Measurements from ENCODE around the gene RPL22.

The RPL22 gene

DNA sequence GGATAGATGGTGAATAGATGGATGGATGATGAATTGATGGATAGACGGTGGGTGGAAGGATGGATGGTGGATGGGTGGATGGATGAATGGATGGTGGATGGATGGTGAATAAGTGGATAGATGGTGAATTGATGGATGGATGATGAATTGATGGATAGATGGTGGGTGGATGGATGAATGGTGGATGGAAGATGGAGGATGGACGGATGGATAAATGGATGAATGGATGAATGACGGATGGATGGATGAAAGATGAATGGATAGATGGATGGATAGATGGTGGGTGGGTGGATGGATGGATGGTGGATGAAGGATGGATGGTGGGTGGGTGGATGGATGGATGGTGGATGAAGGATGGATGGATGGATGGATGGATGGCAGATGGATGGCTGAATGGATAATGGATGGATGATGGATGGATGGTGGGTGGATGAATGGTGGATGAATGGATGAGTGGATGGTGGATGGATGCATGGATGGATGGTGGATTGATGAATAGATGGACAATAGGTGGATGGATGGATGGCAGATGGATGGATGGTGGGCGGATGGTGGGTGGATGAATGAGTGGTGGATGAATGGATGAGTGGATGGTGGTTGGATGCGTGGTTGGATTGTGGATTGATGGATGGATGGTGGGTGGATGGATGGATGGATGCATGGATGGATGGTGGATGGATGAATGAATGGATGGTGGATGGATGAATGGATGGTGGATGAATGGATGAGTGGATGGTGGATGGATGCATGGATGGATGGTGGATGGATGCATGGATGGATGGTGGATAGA, 24.6 kb downstream of the RPL22 start:
- Histone ChIP-seq H3K9ac (ENCODE audit: low read length) (no peak overlapping the region), H3K27me3 (ENCODE audit: control insufficient read depth, insufficient read depth, low read length) (peaks cover 31% of the 10 kb centered on the region), H3K9me3 (ENCODE audit: control insufficient read depth, low read length) (no peaks in the 10 kb centered on the region), H3K4me1 (ENCODE audit: control insufficient read depth, insufficient read depth, low read length) (peaks cover 4% of the 10 kb centered on the region), H3K4me3 (ENCODE audit: low read length) (no peak overlapping the region), H3K36me3 (ENCODE audit: control insufficient read depth, insufficient read depth, low read length) (no peaks in the 10 kb centered on the region)

DNA sequence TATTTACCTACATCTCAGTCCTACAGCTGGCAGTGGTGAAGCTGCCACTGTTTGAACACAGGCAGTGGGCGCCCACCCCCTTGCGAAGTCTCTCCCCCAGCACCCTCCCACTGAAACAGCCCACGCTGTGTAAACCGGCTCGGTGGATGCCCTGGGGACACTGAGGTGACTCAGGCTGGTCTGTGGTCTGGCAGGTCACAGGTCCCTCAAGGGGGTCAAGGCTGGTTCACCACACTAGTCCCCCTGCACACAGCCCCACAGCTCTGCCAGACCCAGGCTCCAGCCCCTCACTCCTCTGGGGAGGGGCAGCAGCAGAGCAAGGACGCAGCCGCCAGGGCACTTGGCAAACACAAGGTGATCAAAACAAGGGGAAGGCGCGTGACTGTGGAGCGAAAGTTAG, 26.8 kb downstream of the RPL22 start:
- Histone ChIP-seq H3K9ac (ENCODE audit: low read length) (no peak overlapping the region), H3K9me3 (ENCODE audit: control insufficient read depth, low read length) (no peaks in the 10 kb centered on the region), H3K4me3 (ENCODE audit: low read length) (no peak overlapping the region), H3K27me3 (ENCODE audit: control insufficient read depth, insufficient read depth, low read length) (peaks cover 18% of the 10 kb centered on the region), H3K4me1 (ENCODE audit: control insufficient read depth, insufficient read depth, low read length) (no peaks in the 10 kb centered on the region), H3K36me3 (ENCODE audit: control insufficient read depth, insufficient read depth, low read length) (no peaks in the 10 kb centered on the region)

DNA sequence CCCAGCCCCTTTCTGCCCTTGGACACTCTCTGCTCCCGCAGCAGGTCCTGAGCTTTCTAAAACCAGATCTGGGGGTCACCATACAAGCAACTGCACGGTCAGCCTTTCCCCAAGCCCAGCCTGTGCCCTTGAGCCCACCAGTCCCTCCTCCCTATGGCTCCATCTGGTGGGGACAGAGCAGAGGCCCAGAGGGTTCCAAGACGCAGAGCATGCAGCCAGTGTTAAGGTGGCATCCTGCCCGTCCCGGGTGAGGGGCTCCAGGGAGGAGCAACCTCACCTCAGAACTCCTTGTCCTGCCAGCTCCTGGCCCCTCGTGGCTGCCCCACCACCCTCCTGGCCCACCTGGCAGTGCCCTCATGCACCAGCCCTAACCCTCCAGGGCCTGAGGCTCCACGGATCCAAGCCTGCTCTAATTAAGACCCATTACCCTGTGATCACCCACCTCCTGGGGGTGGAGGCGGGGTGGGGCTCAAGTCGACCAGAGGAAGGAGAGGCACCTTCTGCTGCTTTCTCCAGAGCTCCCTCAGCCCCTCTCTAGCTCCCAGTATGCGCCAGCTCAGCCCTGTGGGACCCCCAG, 27.8 kb downstream of the RPL22 start:
- H3K9ac ChIP-seq (ENCODE audit: low read length), result no peak overlapping the region

DNA sequence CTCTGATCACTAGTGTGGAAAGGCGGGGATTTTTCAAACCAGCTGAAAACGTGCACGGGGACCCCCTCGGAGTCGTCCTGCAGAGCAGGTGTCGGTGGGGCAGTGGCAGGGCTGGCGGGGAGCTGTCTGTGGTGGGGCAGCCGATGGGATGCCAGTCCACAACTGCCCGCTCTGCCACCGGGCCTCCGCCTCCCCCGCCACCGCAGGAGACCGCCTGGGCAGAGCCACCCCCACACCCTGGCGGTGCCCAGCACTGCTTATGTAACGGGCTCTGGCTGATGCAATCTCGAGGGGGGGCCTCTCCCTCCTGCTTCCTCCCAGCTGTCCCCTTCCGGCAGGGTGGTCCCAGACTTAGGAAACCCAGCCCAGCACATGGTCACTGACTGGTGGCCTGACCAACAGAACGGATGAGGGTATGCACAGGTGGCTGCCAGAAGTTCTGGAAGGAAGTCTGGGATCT, 28.6 kb downstream of the RPL22 start:
- Histone ChIP-seq H3K36me3 (ENCODE audit: control insufficient read depth, insufficient read depth, low read length) (no peaks in the 10 kb centered on the region), H3K4me1 (ENCODE audit: control insufficient read depth, insufficient read depth, low read length) (no peaks in the 10 kb centered on the region), H3K9me3 (ENCODE audit: control insufficient read depth, low read length) (no peaks in the 10 kb centered on the region), H3K4me3 (ENCODE audit: low read length) (no peak overlapping the region), H3K27me3 (ENCODE audit: control insufficient read depth, insufficient read depth, low read length) (peaks cover 4% of the 10 kb centered on the region), H3K9ac (ENCODE audit: low read length) (no peak overlapping the region)

More for the DNA sequence above, 27.8 kb downstream of the RPL22 start:
- Histone ChIP-seq H3K4me3 (ENCODE audit: low read length) (no peak overlapping the region), H3K9me3 (ENCODE audit: control insufficient read depth, low read length) (no peaks in the 10 kb centered on the region), H3K27me3 (ENCODE audit: control insufficient read depth, insufficient read depth, low read length) (peaks cover 10% of the 10 kb centered on the region), H3K36me3 (ENCODE audit: control insufficient read depth, insufficient read depth, low read length) (no peaks in the 10 kb centered on the region), H3K4me1 (ENCODE audit: control insufficient read depth, insufficient read depth, low read length) (no peaks in the 10 kb centered on the region)

DNA sequence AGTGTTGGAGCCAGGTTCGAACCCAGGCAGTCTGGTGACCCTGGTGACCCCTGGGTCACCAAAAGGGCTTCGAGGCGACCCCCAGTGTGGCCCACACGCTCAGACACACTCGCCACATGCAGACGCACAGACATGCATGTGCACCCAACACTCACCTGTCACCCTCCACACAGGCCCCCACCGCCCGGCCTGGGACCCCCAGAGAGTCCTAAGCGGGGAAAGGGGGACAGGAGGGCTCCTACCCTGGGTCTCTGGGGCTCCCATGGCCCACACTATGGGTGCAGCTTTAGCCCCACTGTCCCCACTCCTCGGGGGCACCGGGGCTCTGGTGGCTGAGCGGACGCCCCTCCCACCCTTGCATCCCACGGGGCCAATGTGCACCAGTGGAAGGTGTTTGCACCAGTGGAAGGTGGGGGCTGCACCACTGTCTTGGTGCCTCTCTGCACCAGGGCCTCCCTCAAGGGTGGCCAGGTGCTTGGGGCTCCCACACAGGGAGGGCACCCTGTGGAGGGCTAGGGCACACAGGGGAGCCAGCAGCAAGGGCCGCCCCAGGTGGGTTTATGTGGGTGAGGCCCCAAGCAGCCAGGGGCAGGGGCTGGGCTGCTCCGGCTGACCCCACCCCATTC, 29.2 kb downstream of the RPL22 start:
- no peaks in the 10 kb centered on the region for H3K9me3 ChIP-seq (ENCODE audit: control insufficient read depth, low read length)
- no peak overlapping the region for H3K9ac ChIP-seq (ENCODE audit: low read length)
- peaks cover 6% of the 10 kb centered on the region for H3K27me3 ChIP-seq (ENCODE audit: control insufficient read depth, insufficient read depth, low read length)
- no peak overlapping the region for H3K4me3 ChIP-seq (ENCODE audit: low read length)
- H3K4me1 ChIP-seq (ENCODE audit: control insufficient read depth, insufficient read depth, low read length), result no peaks in the 10 kb centered on the region
- no peaks in the 10 kb centered on the region for H3K36me3 ChIP-seq (ENCODE audit: control insufficient read depth, insufficient read depth, low read length)

DNA sequence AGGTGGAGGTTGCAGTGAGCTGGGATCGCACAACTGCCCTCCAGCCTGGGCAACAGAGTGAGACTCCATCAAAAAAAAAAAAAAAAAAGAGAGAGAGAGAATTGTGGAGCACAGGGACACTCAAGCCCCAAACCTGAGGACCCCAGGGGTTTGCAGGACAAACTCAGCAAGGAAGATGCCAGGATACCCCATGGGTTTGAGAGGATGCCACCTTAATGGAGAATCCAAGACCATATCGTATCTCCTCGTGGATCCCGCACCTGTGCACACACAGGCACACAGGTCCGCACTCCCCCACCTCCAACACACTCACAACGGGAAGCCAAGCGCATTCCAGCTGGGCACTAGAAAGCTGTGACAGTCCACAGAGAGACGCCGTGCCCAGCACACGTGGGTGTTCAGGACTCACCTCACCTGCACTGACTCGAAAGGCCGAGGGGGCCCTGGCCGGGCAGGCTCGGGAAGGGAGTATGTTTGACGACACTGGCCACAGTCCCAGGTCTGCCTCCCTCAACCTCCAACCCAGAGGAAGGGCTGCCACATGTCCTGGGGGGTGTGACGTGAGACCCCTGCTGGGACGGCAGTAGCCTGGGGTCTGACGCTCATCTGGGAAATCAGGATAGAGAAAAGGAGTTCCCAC, 30.3 kb downstream of the RPL22 start:
- H3K36me3 ChIP-seq (ENCODE audit: control insufficient read depth, insufficient read depth, low read length), result no peaks in the 10 kb centered on the region
- H3K4me1 ChIP-seq (ENCODE audit: control insufficient read depth, insufficient read depth, low read length), result no peaks in the 10 kb centered on the region
- peaks cover 6% of the 10 kb centered on the region for H3K27me3 ChIP-seq (ENCODE audit: control insufficient read depth, insufficient read depth, low read length)
- no peaks in the 10 kb centered on the region for H3K9me3 ChIP-seq (ENCODE audit: control insufficient read depth, low read length)
- H3K9ac ChIP-seq (ENCODE audit: low read length), result no peak overlapping the region
- H3K4me3 ChIP-seq (ENCODE audit: low read length), result no peak overlapping the region

DNA sequence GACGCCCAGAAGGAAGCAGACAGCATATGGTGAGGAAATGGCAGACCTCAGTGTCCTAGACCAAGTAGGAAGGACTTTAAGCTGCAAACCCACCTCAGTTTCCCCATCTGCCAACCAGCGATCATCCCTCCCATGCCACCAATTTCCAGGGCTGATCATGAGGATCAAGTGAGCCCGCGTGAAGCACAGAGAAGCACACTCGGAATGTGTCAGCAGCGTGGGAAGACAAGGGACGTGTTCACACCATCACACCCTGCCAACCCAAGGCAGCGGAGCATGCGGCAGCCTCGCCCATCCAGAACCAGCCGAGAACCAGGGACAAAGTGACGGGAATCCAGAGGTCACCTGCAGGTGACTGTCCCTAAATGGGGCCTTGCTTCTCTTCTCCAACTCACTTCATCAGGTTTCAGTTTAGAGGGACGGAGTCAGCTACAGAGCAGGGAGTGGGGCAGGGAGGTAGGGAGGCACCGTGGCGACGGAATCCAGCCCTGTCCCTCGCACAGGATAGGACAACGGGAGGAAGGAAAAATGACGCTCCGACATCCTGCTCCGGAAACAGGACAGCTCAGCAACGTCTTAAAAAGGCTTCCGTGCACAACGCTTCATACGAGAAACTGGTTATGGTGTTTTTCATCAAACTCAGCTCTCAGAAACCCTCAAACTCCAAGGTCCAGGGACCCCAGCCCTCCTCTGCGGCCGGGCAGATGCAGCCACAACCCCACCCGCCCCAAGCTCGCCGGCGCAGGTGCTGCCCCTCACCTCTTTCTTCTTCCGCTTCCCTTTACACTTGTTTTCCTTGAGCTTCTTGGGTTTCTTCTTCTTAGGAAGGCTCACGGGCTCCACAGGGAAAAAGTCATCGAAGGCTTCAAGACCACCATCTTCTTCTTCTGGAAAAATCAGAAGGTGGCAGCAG, 31.7 kb downstream of the RPL22 start:
- Histone ChIP-seq H3K4me3 (ENCODE audit: low read length) (no peak overlapping the region), H3K4me1 (ENCODE audit: control insufficient read depth, insufficient read depth, low read length) (no peaks in the 10 kb centered on the region), H3K9me3 (ENCODE audit: control insufficient read depth, low read length) (no peaks in the 10 kb centered on the region), H3K9ac (ENCODE audit: low read length) (no peak overlapping the region), H3K27me3 (ENCODE audit: control insufficient read depth, insufficient read depth, low read length) (peaks cover 10% of the 10 kb centered on the region), H3K36me3 (ENCODE audit: control insufficient read depth, insufficient read depth, low read length) (no peaks in the 10 kb centered on the region)

DNA sequence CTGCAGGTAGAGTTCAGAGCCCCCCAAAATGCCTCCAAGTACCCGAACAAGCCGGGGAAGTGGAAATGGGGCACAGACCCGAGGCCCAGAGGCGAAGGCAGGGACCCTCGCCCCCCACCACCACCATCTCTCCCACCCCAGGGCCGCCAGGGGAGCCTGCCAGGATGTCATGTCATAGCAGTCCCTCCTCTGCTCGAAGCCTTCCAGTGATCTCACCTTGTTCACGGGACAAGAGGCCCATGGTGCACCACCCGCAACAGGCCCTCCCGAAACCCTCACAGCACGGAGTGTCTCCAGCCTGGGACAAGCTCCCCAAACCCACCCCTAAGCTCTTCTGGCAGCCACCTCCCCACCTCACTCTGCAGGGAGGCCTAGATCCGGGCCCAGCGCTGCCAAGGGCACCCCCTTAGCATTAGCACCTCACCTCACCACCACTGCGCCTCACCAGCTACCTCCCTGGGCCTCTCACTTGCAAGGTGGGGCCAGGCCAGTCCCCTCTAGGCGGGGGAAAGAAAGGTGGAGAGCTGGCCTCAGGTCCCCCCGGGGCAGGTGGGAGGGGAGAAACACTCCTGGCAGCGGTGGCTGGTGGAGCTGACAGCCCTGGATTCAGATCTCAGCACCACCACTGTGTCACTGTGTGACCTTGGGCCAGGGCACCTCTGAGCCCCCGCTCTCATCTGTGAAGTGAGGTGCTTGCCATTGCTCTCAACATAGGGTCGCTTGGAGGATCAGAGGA, 32.6 kb downstream of the RPL22 start:
- Histone ChIP-seq H3K4me3 (ENCODE audit: low read length) (no peak overlapping the region), H3K4me1 (ENCODE audit: control insufficient read depth, insufficient read depth, low read length) (no peaks in the 10 kb centered on the region), H3K9ac (ENCODE audit: low read length) (no peak overlapping the region), H3K36me3 (ENCODE audit: control insufficient read depth, insufficient read depth, low read length) (no peaks in the 10 kb centered on the region), H3K9me3 (ENCODE audit: control insufficient read depth, low read length) (no peaks in the 10 kb centered on the region), H3K27me3 (ENCODE audit: control insufficient read depth, insufficient read depth, low read length) (peaks cover 10% of the 10 kb centered on the region)

DNA sequence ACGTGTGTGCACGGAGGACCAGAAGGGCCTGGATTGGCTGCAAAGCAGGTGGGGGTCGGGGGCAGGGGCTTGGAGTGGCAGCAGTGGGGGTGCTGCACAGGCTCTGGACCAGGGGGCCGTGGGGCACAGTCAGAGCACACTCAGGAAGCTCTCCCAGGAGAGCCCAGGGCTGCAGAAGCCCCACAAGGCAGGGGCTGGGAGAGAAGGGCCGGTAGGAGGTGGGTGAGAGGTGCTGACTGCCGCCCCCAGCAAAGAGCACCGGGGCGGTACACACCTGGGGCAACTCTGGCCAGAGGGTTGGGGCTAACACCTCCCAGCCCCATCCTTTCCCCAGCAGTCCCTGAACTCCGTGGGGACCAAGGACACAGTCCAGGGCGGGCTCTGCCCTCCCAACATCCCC, 33.2 kb downstream of the RPL22 start:
- Histone ChIP-seq H3K36me3 (ENCODE audit: control insufficient read depth, insufficient read depth, low read length) (no peaks in the 10 kb centered on the region), H3K9me3 (ENCODE audit: control insufficient read depth, low read length) (no peaks in the 10 kb centered on the region), H3K9ac (ENCODE audit: low read length) (no peak overlapping the region), H3K4me3 (ENCODE audit: low read length) (no peak overlapping the region), H3K27me3 (ENCODE audit: control insufficient read depth, insufficient read depth, low read length) (peaks cover 12% of the 10 kb centered on the region), H3K4me1 (ENCODE audit: control insufficient read depth, insufficient read depth, low read length) (no peaks in the 10 kb centered on the region)

DNA sequence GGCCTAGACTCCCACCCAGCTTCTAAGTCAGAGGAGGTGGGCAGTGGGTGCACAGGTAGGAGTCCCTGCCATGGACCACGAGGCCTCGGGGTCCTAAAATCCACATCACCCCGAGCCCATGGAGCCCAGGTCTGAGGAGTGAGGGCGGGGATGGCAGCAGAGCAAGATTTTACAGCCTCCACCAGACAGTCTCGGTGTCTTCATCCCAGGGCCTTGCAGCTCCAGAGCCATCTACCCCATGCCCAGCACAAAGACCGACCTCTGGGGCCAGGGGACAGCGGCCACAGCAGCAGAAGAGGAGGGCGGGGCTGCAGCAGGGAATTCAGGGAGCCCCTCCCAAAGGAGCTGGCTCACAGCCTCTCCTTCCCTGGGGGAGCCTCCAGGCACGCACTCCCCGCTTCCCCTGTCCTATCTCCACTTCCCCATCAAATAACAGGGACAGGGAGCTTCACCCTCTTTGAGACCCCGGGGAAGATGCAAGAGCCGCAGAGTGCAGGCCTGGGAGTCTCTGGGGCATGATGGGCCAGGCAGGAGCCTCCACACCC, 33.9 kb downstream of the RPL22 start:
- Histone ChIP-seq H3K36me3 (ENCODE audit: control insufficient read depth, insufficient read depth, low read length) (no peaks in the 10 kb centered on the region), H3K9ac (ENCODE audit: low read length) (no peak overlapping the region), H3K4me1 (ENCODE audit: control insufficient read depth, insufficient read depth, low read length) (no peaks in the 10 kb centered on the region), H3K27me3 (ENCODE audit: control insufficient read depth, insufficient read depth, low read length) (peaks cover 13% of the 10 kb centered on the region), H3K9me3 (ENCODE audit: control insufficient read depth, low read length) (no peaks in the 10 kb centered on the region), H3K4me3 (ENCODE audit: low read length) (no peak overlapping the region)

DNA sequence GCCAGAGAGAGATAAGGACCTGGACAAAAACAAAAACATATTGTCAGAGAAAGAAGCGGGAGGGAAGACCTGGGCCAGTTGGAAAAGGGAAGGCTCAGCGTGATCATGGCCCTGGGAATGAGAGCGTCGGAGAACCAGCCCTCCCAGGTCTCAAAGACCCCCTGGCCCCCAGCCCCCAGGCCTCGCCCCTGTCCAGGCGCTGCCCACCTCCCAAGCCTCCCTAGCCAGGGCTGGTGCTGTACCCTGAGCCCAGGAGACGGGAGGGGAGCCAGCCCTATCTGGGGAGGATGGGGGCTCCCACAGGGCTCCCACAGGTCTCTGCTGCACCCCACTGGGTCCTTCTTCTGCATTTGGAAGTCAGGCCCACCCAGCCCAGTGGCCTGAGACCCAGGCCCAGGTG, 34.4 kb downstream of the RPL22 start:
- Histone ChIP-seq H3K27me3 (ENCODE audit: control insufficient read depth, insufficient read depth, low read length) (peaks cover 13% of the 10 kb centered on the region), H3K9ac (ENCODE audit: low read length) (no peak overlapping the region), H3K4me3 (ENCODE audit: low read length) (no peak overlapping the region), H3K9me3 (ENCODE audit: control insufficient read depth, low read length) (no peaks in the 10 kb centered on the region), H3K36me3 (ENCODE audit: control insufficient read depth, insufficient read depth, low read length) (no peaks in the 10 kb centered on the region), H3K4me1 (ENCODE audit: control insufficient read depth, insufficient read depth, low read length) (no peaks in the 10 kb centered on the region)
